ENCODE measurements around the gene C19orf38. TPM values are rescaled to one million over a fixed set of nuclear protein-coding genes. Genes with fewer than 3 reads are reported as not detected.

C19orf38 gene
- total RNA-seq, 1 donor = under 0.01 TPM

GRCh38 chr19:10870501-10870954 is 22.3 kb downstream of the C19orf38 start:
- DNase-seq (ENCODE audit: insufficient read length, low spot score, missing footprints) = no peak
- peak overlapping the region; percentile 77 for H3K4me3 ChIP-seq (ENCODE audit: insufficient read depth, low read length)
- no peaks in the 10 kb centered on the region for H3K27me3 ChIP-seq (ENCODE audit: insufficient read depth, low read length)
- H3K27ac ChIP-seq (ENCODE audit: low read depth, low read length) = peak overlapping the region; percentile 44
- peaks cover 11% of the 10 kb centered on the region for H4K20me1 ChIP-seq (ENCODE audit: insufficient read depth, low read length)
- peaks cover 12% of the 10 kb centered on the region for H3K4me1 ChIP-seq (ENCODE audit: insufficient read depth, low read length)
- H3K9me3 ChIP-seq (ENCODE audit: low read depth, low read length) = no peaks in the 10 kb centered on the region
- peak overlapping the region; percentile 91 for H3K4me2 ChIP-seq (ENCODE audit: insufficient read depth, low read length)
- peak overlapping the region; percentile 93 for H2AFZ ChIP-seq (ENCODE audit: low read length)
- no peak for TF ChIP-seq CTCF (IDR thresholded peaks at IDR 0.05; ENCODE audit: extremely low read depth, low read depth, low read length)
- H3K36me3 ChIP-seq (ENCODE audit: insufficient read depth, low read length) = no peaks in the 10 kb centered on the region
- peaks cover 38% of the 10 kb centered on the region for H3K79me2 ChIP-seq (ENCODE audit: insufficient read depth, low read length)

- Histone ChIP-seq H3K27ac (ENCODE audit: low read depth, low read length) (peak within 1 kb of the TSS; percentile 61), H3K9me3 (ENCODE audit: low read depth, low read length) (no peaks in the 10 kb centered on the region), H3K79me2 (ENCODE audit: insufficient read depth, low read length) (peaks cover 43% of the 10 kb centered on the region), H3K4me1 (ENCODE audit: insufficient read depth, low read length) (peaks cover 12% of the 10 kb centered on the region), H2AFZ (ENCODE audit: low read length) (peak within 1 kb of the TSS; percentile 93), H3K36me3 (ENCODE audit: insufficient read depth, low read length) (no peaks in the 10 kb centered on the region), H4K20me1 (ENCODE audit: insufficient read depth, low read length) (peaks cover 11% of the 10 kb centered on the region), H3K4me3 (ENCODE audit: insufficient read depth, low read length) (peak within 1 kb of the TSS; percentile 89), H3K4me2 (ENCODE audit: insufficient read depth, low read length) (peak within 1 kb of the TSS; percentile 96), H3K27me3 (ENCODE audit: insufficient read depth, low read length) (no peaks in the 10 kb centered on the region)
- peak; percentile 100 for DNase-seq (ENCODE audit: insufficient read length, low spot score, missing footprints)
- peak; percentile 43 for TF ChIP-seq CTCF (IDR thresholded peaks at IDR 0.05; ENCODE audit: extremely low read depth, low read depth, low read length)
These were observed 22.9 kb downstream of the C19orf38 start, which contains the start of gene CARM1 for GRCh38 chr19:10870955-10871603. CARM1 (plus strand) TSS chr19:10871553; CDS start chr19:10871703, 150 bp downstream.

GRCh38 chr19:10871711-10872545 is 23.7 kb downstream of the C19orf38 start:
- no peaks in the 10 kb centered on the region for H3K9me3 ChIP-seq (ENCODE audit: low read depth, low read length)
- no peak for TF ChIP-seq CTCF (IDR thresholded peaks at IDR 0.05; ENCODE audit: extremely low read depth, low read depth, low read length)
- H2AFZ ChIP-seq (ENCODE audit: low read length) = peak overlapping the region; percentile 69
- peak; percentile 94 for DNase-seq (ENCODE audit: insufficient read length, low spot score, missing footprints)
- peak overlapping the region; percentile 89 for H3K4me3 ChIP-seq (ENCODE audit: insufficient read depth, low read length)
- H3K27me3 ChIP-seq (ENCODE audit: insufficient read depth, low read length) = no peaks in the 10 kb centered on the region
- peaks cover 12% of the 10 kb centered on the region for H3K4me1 ChIP-seq (ENCODE audit: insufficient read depth, low read length)
- peaks cover 52% of the 10 kb centered on the region for H3K79me2 ChIP-seq (ENCODE audit: insufficient read depth, low read length)
- H3K27ac ChIP-seq (ENCODE audit: low read depth, low read length) = peak overlapping the region; percentile 61
- peaks cover 19% of the 10 kb centered on the region for H4K20me1 ChIP-seq (ENCODE audit: insufficient read depth, low read length)
- H3K36me3 ChIP-seq (ENCODE audit: insufficient read depth, low read length) = no peaks in the 10 kb centered on the region
- H3K4me2 ChIP-seq (ENCODE audit: insufficient read depth, low read length) = peak overlapping the region; percentile 96
